H9 (cell line): Measurements from ENCODE around the gene NFATC4. TPM values are rescaled to one million over a fixed set of nuclear protein-coding genes. Genes with fewer than 3 reads are reported as not detected.

Source experiments
- DNase-seq: peaks from one replicate; pipeline ENCODE4 v3.0.0-alpha.2; 2017
- H2AFZ ChIP-seq: one replicate; pipeline ENCODE4 v1.6.1; 2013; ENCODE audit warnings: mild to moderate bottlenecking, low read length, control low read depth, moderate library complexity
- H2AK5ac ChIP-seq: 2 replicates; pipeline ENCODE4 v1.6.1; 2013; ENCODE audit warnings: low read length, control low read depth, mixed read lengths; ENCODE audit not compliant: insufficient read length
- H2BK120ac ChIP-seq: one replicate; pipeline ENCODE4 v1.6.1; 2013; ENCODE audit warnings: low read depth, mild to moderate bottlenecking, low read length, control low read depth, inconsistent platforms; ENCODE audit not compliant: poor library complexity, severe bottlenecking
- H2BK12ac ChIP-seq: 2 replicates; pipeline ENCODE4 v1.6.1; 2013; ENCODE audit warnings: low read length, control low read depth, mixed read lengths, low read depth; ENCODE audit not compliant: insufficient read length
- H2BK15ac ChIP-seq: 2 replicates; pipeline ENCODE4 v1.6.1; 2013; ENCODE audit warnings: low read depth, low read length, control low read depth
- H2BK20ac ChIP-seq: one replicate; pipeline ENCODE4 v1.6.1; 2013; ENCODE audit warnings: low read depth, mild to moderate bottlenecking, low read length, control low read depth, inconsistent platforms; ENCODE audit not compliant: poor library complexity, severe bottlenecking
- H2BK5ac ChIP-seq: 2 replicates; pipeline ENCODE4 v1.6.1; 2013; ENCODE audit warnings: low read length, control low read depth, mixed read lengths; ENCODE audit not compliant: insufficient read length
- H3K14ac ChIP-seq: 2 replicates; pipeline ENCODE4 v1.6.1; 2013; ENCODE audit warnings: low read length, control low read depth; ENCODE audit not compliant: insufficient read depth
- H3K18ac ChIP-seq: 2 replicates; pipeline ENCODE4 v1.6.1; 2013; ENCODE audit warnings: low read depth, mild to moderate bottlenecking, mixed read lengths, low read length, control low read depth; ENCODE audit not compliant: insufficient read length
- H3K23ac ChIP-seq: 2 replicates; pipeline ENCODE4 v1.6.1; 2013; ENCODE audit warnings: low read length, control low read depth, mixed read lengths, low read depth; ENCODE audit not compliant: insufficient read length
- H3K23me2 ChIP-seq: 2 replicates; pipeline ENCODE4 v1.6.1; 2013; ENCODE audit warnings: low read depth, mild to moderate bottlenecking, mixed read lengths, low read length, control low read depth; ENCODE audit not compliant: insufficient read length, poor library complexity, severe bottlenecking
- H3K27ac ChIP-seq: 2 replicates; pipeline ENCODE4 v1.5.1; 2013; ENCODE audit warnings: low read length, control low read depth, mixed read lengths, low read depth; ENCODE audit not compliant: insufficient read length
- H3K27me3 ChIP-seq: 2 replicates; pipeline ENCODE4 v1.6.1; 2013; ENCODE audit warnings: low read length, control low read depth, inconsistent platforms; ENCODE audit not compliant: insufficient read depth
- H3K4ac ChIP-seq: 2 replicates; pipeline ENCODE4 v1.6.1; 2013; ENCODE audit warnings: low read depth, mild to moderate bottlenecking, control low read depth, inconsistent platforms, low read length, moderate library complexity
- H3K4me1 ChIP-seq: 2 replicates; pipeline ENCODE4 v1.6.1; 2013; ENCODE audit warnings: low read length, control low read depth, inconsistent platforms; ENCODE audit not compliant: insufficient read depth
- H3K4me2 ChIP-seq: 2 replicates; pipeline ENCODE4 v1.6.1; 2013; ENCODE audit warnings: low read length, control low read depth, mixed read lengths; ENCODE audit not compliant: insufficient read length, insufficient read depth
- H3K56ac ChIP-seq: 2 replicates; pipeline ENCODE4 v1.6.1; 2013; ENCODE audit warnings: low read depth, mild to moderate bottlenecking, mixed read lengths, low read length, control low read depth; ENCODE audit not compliant: insufficient read length
- H3K79me1 ChIP-seq: 2 replicates; pipeline ENCODE4 v1.6.1; 2013; ENCODE audit warnings: low read depth, mild to moderate bottlenecking, moderate library complexity, low read length, control low read depth, inconsistent platforms; ENCODE audit not compliant: insufficient read depth, poor library complexity, severe bottlenecking
- H3K79me2 ChIP-seq: 2 replicates; pipeline ENCODE4 v1.6.1; 2013; ENCODE audit warnings: low read length, control low read depth, inconsistent platforms; ENCODE audit not compliant: insufficient read depth
- H3K9ac ChIP-seq: 2 replicates; pipeline ENCODE4 v1.6.1; 2013; ENCODE audit warnings: low read length, control low read depth, mixed read lengths; ENCODE audit not compliant: insufficient read length; ENCODE audit errors: extremely low read depth
- H3K9me3 ChIP-seq: one replicate; pipeline ENCODE4 v1.6.1; 2013; ENCODE audit warnings: low read depth, low read length, inconsistent platforms; ENCODE audit not compliant: control insufficient read depth
- H3T11ph ChIP-seq: one replicate; pipeline ENCODE4 v1.6.1; 2013; ENCODE audit warnings: mild to moderate bottlenecking, low read length, control low read depth, inconsistent platforms
- H4K20me1 ChIP-seq: one replicate; pipeline ENCODE4 v1.6.1; 2013; ENCODE audit not compliant: control insufficient read depth, insufficient read length, insufficient read depth
- H4K5ac ChIP-seq: 2 replicates; pipeline ENCODE4 v1.6.1; 2013; ENCODE audit warnings: low read depth, mild to moderate bottlenecking, mixed read lengths, low read length, control low read depth; ENCODE audit not compliant: insufficient read length
- H4K8ac ChIP-seq: replicated peaks from 2 replicates; pipeline ENCODE4 v1.6.1; 2013; ENCODE audit warnings: low read length, control low read depth, mixed read lengths, low read depth; ENCODE audit not compliant: insufficient read length
- H4K91ac ChIP-seq: 2 replicates; pipeline ENCODE4 v1.6.1; 2013; ENCODE audit warnings: low read depth, mild to moderate bottlenecking, moderate library complexity, mixed read lengths, low read length, control low read depth; ENCODE audit not compliant: insufficient read length
- H3K27ac Mint-ChIP-seq, 3 experiments: 2 replicates in 2 of 3; 3 replicates in 1 of 3; pipeline ENCODE4 v1.8.0; 2020 to 2021; ENCODE audit warnings: mixed read lengths in 3 of 3, mild to moderate bottlenecking in 1 of 3, moderate library complexity in 1 of 3
- H3K27me3 Mint-ChIP-seq: 2 replicates; pipeline ENCODE4 v1.8.0; 2021; ENCODE audit warnings: low read depth, mild to moderate bottlenecking, moderate library complexity, mixed read lengths
- H3K36me3 Mint-ChIP-seq, 3 experiments: 2 replicates in 2 of 3; 3 replicates in 1 of 3; pipeline ENCODE4 v1.8.0; 2020 to 2021; ENCODE audit warnings: low read depth in 3 of 3, mixed read lengths in 3 of 3; ENCODE audit not compliant: insufficient read depth in 1 of 3
- H3K4me1 Mint-ChIP-seq, 2 experiments: 2 replicates each; pipeline ENCODE4 v1.8.0; 2020; ENCODE audit warnings: mixed read lengths in 2 of 2
- H3K4me3 Mint-ChIP-seq, 2 experiments: 2 replicates in 1 of 2; 3 replicates in 1 of 2; pipeline ENCODE4 v1.8.0; 2020 to 2021; ENCODE audit warnings: mild to moderate bottlenecking in 2 of 2, mixed read lengths in 2 of 2, moderate library complexity in 1 of 2
- H3K9me3 Mint-ChIP-seq, 2 experiments: 2 replicates in 1 of 2; 3 replicates in 1 of 2; pipeline ENCODE4 v1.8.0; 2020; ENCODE audit warnings: mild to moderate bottlenecking in 2 of 2, mixed read lengths in 2 of 2, moderate library complexity in 1 of 2
- CTCF ChIP-seq: fragments of 200-600 bp; sonication (generic); conservative IDR thresholded peaks from 3 replicates; pipeline ENCODE4 v1.8.0; 2021; ENCODE audit warnings: antibody characterized with exemption, mild to moderate bottlenecking
- WGBS: extraction: QIAGEN DNeasy Blood & Tissue Kit; methylation state at CpG from one replicate; pipeline ENCODE4 v1.1.7; 2013; ENCODE audit warnings: missing lambda C conversion rate, low lambda C conversion rate, mixed read lengths; ENCODE audit not compliant: insufficient read length; ENCODE audit errors: extremely low coverage; 5-methylcytosine and 5-hydroxymethylcytosine counted together
- total RNA-seq: library from RNA; stranded (reverse); gene quantifications from 2 replicates; pipeline ENCODE4 v1.2.1, GENCODE V29; 2021

Gene NFATC4
- total RNA-seq, 1 experiment from 2014 or later = 46.4 TPM

GRCh38 chr14:24349742-24350141 lies 18.2 kb upstream of the NFATC4 start:
- H2BK20ac ChIP-seq = no peak overlapping the region
- H3K4me1 ChIP-seq = no peaks in the 10 kb centered on the region
- no peak overlapping the region for H2AK5ac ChIP-seq
- no peaks in the 10 kb centered on the region for H3K9me3 ChIP-seq
- no peak overlapping the region for H3K4me2 ChIP-seq
- H3K23me2 ChIP-seq = no peaks in the 10 kb centered on the region
- H3K79me2 ChIP-seq = no peaks in the 10 kb centered on the region
- H3K23ac ChIP-seq = no peak overlapping the region
- H3K4me3 Mint-ChIP-seq = no peak overlapping the region
- no peak overlapping the region for H4K91ac ChIP-seq
- no peaks in the 10 kb centered on the region for H3K9me3 Mint-ChIP-seq
- TF ChIP-seq CTCF = no peak
- no peaks in the 10 kb centered on the region for H4K20me1 ChIP-seq
- H4K5ac ChIP-seq = no peak overlapping the region
- no peak overlapping the region for H3K4ac ChIP-seq
- no peak overlapping the region for H3T11ph ChIP-seq
- no peak overlapping the region for H2BK120ac ChIP-seq
- DNase-seq = no peak
- peaks cover 84% of the 10 kb centered on the region for H3K27me3 Mint-ChIP-seq
- H3K79me1 ChIP-seq = no peaks in the 10 kb centered on the region
- no peak overlapping the region for H2BK5ac ChIP-seq
- H3K14ac ChIP-seq = no peak overlapping the region
- H2BK12ac ChIP-seq = no peak overlapping the region
- no peak overlapping the region for H3K56ac ChIP-seq
- H3K36me3 Mint-ChIP-seq = no peaks in the 10 kb centered on the region
- no CpG with 5 or more reads among the region's 5 CpGs for WGBS
- H2AFZ ChIP-seq = no peak overlapping the region
- no peak overlapping the region for H2BK15ac ChIP-seq
- H3K27ac Mint-ChIP-seq = no peak overlapping the region; a peak in 1 of 7 replicates
- no peaks in the 10 kb centered on the region; the same call in 1 of the 2 replicates for H3K27me3 ChIP-seq
- no peak overlapping the region for H4K8ac ChIP-seq
- H3K18ac ChIP-seq = no peak overlapping the region
- no peak overlapping the region for H3K9ac ChIP-seq
- H3K27ac ChIP-seq = no peak overlapping the region
- peaks cover 0 to 6% of the 10 kb centered on the region in 2 experiments; a peak in 2 of 4 replicates for H3K4me1 Mint-ChIP-seq
